HEK293T (cell line): ENCODE results near the gene OCA2.
"Not testable (repeated sequence)": the region's sequence is repeated elsewhere in the genome, so short reads cannot be mapped to it uniquely, and the experiment has no call there.

ENCODE experiments used
- CTCF ChIA-PET: fragments of 350-600 bp; formaldehyde crosslinking; extraction: SDS; loops from one replicate; lab custom pipeline; 2021; ENCODE audit warnings: antibody characterized with exemption, inconsistent platforms; lab: Yijun Ruan, JAX
- POLR2A ChIA-PET: fragments of 350-600 bp; formaldehyde crosslinking; extraction: SDS; loops from one replicate; lab custom pipeline; 2020; ENCODE audit warnings: antibody characterized with exemption, inconsistent platforms; lab: Yijun Ruan, JAX
- DNase-seq: peaks from one replicate; pipeline ENCODE4 v3.0.0; 2012; ENCODE audit warnings: mixed read lengths; ENCODE audit errors: extremely low spot score
- ARNT ChIP-seq: fragments of 450-650 bp; IDR thresholded peaks from 2 replicates; pipeline ENCODE4 v1.6.1; 2017; ENCODE audit warnings: mild to moderate bottlenecking
- BHLHE40 ChIP-seq: fragments of 450-650 bp; IDR thresholded peaks from 2 replicates; pipeline ENCODE4 v1.6.1; 2016; ENCODE audit warnings: mild to moderate bottlenecking, moderate library complexity, borderline replicate concordance
- CTBP1 ChIP-seq: fragments of 450-650 bp; IDR thresholded peaks from 2 replicates; pipeline ENCODE4 v1.6.1; 2016; ENCODE audit warnings: borderline replicate concordance
- ELF4 ChIP-seq: fragments of 450-650 bp; IDR thresholded peaks from 2 replicates; pipeline ENCODE4 v1.6.1; 2017; ENCODE audit warnings: antibody characterized with exemption
- FOXA1 ChIP-seq: fragments of 450-650 bp; IDR thresholded peaks from 2 replicates; pipeline ENCODE4 v1.6.1; 2016; ENCODE audit warnings: mild to moderate bottlenecking
- FOXK2 ChIP-seq: fragments of 450-650 bp; IDR thresholded peaks from 2 replicates; pipeline ENCODE4 v1.6.1; 2016; ENCODE audit warnings: mild to moderate bottlenecking
- FOXM1 ChIP-seq: fragments of 450-650 bp; IDR thresholded peaks from 2 replicates; pipeline ENCODE4 v1.6.1; 2017; ENCODE audit warnings: mild to moderate bottlenecking, borderline replicate concordance
- HDGF ChIP-seq: fragments of 450-650 bp; IDR thresholded peaks from 2 replicates; pipeline ENCODE4 v1.6.1; 2017; ENCODE audit warnings: antibody characterized with exemption, borderline replicate concordance
- L3MBTL2 ChIP-seq: fragments of 450-650 bp; conservative IDR thresholded peaks from 2 replicates; pipeline ENCODE4 v1.6.1; 2016; ENCODE audit warnings: mild to moderate bottlenecking
- LEF1 ChIP-seq: fragments of 450-650 bp; IDR thresholded peaks from 2 replicates; pipeline ENCODE4 v1.6.1; 2017; ENCODE audit warnings: mild to moderate bottlenecking, borderline replicate concordance
- NFRKB ChIP-seq: fragments of 450-650 bp; IDR thresholded peaks from 2 replicates; pipeline ENCODE4 v1.6.1; 2016; ENCODE audit warnings: mild to moderate bottlenecking, moderate library complexity
- SP1 ChIP-seq: fragments of 450-650 bp; IDR thresholded peaks from 2 replicates; pipeline ENCODE4 v1.6.1; 2017
- SUZ12 ChIP-seq: fragments of 450-650 bp; IDR thresholded peaks from 2 replicates; pipeline ENCODE4 v1.6.1; 2016; ENCODE audit warnings: mild to moderate bottlenecking
- TARDBP ChIP-seq: fragments of 450-650 bp; IDR thresholded peaks from 2 replicates; pipeline ENCODE4 v1.6.1; 2016
- ZNF384 ChIP-seq: fragments of 450-650 bp; IDR thresholded peaks from 2 replicates; pipeline ENCODE4 v1.6.1; 2016
- TF ChIP-seq, protein P1 (sequence below): fragments of 450-650 bp; IDR thresholded peaks from 2 replicates; pipeline ENCODE4 v1.6.1; 2016

OCA2 gene

GRCh38 chr15:28014623-28015200 lies 84.4 kb downstream of the OCA2 start:
- TF ChIP-seq CTBP1 (no peak), FOXA1 (no peak), HDGF (no peak), LEF1 (no peak), BHLHE40 (no peak), SUZ12 (no peak), ZNF384 (no peak), FOXK2 (no peak), SP1 (no peak), NFRKB (no peak), ELF4 (no peak)
- TF ChIP-seq, protein P1, sequence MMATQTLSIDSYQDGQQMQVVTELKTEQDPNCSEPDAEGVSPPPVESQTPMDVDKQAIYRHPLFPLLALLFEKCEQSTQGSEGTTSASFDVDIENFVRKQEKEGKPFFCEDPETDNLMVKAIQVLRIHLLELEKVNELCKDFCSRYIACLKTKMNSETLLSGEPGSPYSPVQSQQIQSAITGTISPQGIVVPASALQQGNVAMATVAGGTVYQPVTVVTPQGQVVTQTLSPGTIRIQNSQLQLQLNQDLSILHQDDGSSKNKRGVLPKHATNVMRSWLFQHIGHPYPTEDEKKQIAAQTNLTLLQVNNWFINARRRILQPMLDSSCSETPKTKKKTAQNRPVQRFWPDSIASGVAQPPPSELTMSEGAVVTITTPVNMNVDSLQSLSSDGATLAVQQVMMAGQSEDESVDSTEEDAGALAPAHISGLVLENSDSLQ: no peak
- DNase-seq: no peak
- CTCF ChIA-PET: no interaction called here
- POLR2A ChIA-PET: no interaction called here

DNA sequence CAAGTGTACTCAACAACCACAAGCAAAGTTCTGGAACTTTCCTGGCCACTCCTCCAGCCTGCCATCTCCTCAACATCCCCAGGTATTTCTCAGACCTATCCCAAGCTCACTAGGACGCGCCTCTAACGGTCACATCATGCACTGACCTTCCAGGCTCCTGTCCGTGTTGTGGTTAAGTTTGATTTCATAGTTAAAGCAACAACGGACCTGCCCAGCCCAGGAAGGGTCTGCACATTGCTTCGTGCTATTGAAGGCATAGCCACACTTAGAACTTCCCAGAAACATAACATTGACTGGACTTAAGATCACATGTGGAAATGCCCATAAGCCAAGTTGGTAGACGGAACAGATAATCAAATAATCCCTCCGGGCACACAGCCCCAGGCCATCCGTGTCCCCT lies 85.1 kb downstream of the OCA2 start:
- TF ChIP-seq FOXM1: no peak
- no peak for TF ChIP-seq FOXK2
- TF ChIP-seq ELF4: no peak
- TF ChIP-seq SP1: no peak
- TF ChIP-seq HDGF: no peak
- TF ChIP-seq, protein P1: no peak
- no peak for TF ChIP-seq LEF1
- no peak for TF ChIP-seq ZNF384
- no peak for TF ChIP-seq NFRKB
- TF ChIP-seq FOXA1: no peak
- TF ChIP-seq BHLHE40: no peak
- no peak for TF ChIP-seq SUZ12
- DNase-seq: no peak
- ChIA-PET POLR2A (no interaction called here), CTCF (no interaction called here)

DNA sequence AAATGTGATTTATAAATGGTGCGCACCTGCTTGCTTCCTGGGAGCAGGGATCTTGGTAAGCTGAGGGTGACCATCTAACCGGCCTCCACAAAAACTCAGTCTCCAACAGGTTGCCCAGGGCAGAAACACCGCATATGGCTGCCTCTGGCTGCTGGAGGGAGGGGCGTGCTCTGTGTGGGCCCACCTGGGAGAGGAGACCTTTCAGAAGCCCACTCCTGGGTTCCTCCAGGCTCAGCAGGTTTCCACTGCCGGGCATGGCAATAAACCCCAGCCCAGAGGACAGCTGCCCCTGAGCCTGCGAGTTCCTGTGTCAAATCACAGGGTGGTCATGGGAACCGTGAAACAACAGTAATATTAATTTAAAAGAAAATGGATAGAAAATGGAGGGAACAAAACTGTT lies 85.6 kb downstream of the OCA2 start:
- no peak for DNase-seq
- TF ChIP-seq, protein P1: no peak
- TF ChIP-seq BHLHE40 (no peak), SUZ12 (no peak), ZNF384 (no peak), NFRKB (no peak), FOXM1 (no peak), LEF1 (no peak), ARNT (no peak), FOXK2 (no peak), ELF4 (no peak), L3MBTL2 (no peak), CTBP1 (no peak), HDGF (no peak), TARDBP (no peak), FOXA1 (no peak), SP1 (no peak)
- ChIA-PET CTCF (no interaction called here), POLR2A (no interaction called here)

DNA sequence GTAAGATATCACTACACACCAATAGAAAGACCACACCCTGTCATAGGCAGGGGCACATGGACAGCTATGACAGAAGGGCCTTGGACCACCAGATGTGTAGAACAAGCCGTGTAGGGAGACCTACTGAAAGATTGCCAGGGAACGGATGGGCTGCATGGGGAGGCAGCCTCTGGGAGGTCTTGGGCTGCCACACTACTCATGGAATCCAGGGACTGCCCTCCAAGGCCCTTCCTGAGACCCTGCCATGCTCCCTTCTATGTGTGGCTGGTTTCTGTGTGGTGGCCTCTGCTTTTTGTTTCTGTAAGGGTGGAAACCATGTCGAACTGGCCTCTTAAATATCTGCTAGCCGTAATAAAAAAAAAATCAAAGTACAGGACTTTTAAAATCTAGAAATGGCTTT lies 86.9 kb downstream of the OCA2 start:
- CTCF ChIA-PET: interaction anchor here (1.0 kb wide), 1 partner anchor 10 kb away, joined by 4 read pairs; no protein-coding TSS in a partner anchor
- no peak for DNase-seq
- POLR2A ChIA-PET: no interaction called here
- TF ChIP-seq BHLHE40 (no peak), FOXM1 (no peak), ZNF384 (no peak), TARDBP (no peak), FOXK2 (no peak), SP1 (no peak), ELF4 (no peak), NFRKB (no peak), LEF1 (no peak), L3MBTL2 (no peak)
- TF ChIP-seq, protein P1: no peak

GRCh38 chr15:28008175-28008574 lies 90.9 kb downstream of the OCA2 start:
- CTCF ChIA-PET, DNase-seq, POLR2A ChIA-PET: not testable (repeated sequence)

DNA sequence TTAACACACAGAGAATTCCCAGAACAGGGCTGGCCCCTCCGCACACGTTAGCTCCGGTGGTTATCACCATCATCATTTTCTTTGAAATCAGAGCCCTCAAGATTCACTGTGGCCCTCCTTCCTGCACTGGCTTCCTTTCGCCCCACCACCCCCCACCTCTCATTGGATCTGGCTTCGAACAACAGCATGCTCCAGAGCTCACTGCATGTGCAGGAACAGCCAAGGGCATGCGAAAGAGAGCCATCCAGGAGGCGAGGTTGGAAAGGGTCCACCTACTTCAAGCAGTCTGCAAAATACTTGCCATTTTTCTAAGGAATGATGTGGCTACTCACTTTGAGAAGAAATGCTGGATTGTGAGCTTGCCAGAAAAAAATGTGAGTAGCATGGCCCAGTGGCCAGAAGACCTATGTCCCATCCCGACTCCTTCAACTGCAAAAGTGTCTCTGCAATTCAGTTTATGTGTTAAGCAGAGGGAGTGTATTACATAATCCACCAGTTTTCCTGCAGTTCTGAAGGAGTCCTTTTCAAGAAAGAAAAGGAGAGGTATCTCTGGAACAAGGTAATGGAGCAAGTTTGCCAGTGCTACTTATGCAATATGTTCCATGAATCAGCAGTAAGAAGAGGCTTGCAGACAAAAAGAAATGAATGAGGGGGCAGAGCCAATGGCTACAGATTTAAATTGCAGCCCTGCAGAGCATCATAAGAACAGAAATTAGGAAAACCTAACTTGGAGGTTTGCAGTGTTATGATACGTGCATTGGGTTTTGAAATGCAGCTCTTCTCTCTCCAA lies 92.8 kb downstream of the OCA2 start:
- ChIA-PET CTCF (no interaction called here), POLR2A (no interaction called here)
- no peak for DNase-seq

More for the DNA sequence above, 92.8 kb downstream of the OCA2 start:
- TF ChIP-seq ZNF384 (no peak), L3MBTL2 (no peak), SP1 (no peak), ELF4 (no peak), LEF1 (no peak), FOXK2 (no peak), BHLHE40 (no peak), FOXM1 (no peak), SUZ12 (no peak), NFRKB (no peak), HDGF (no peak), ARNT (no peak)
